Measurements from ENCODE around the gene HSF4.
"Not testable (repeated sequence)": the region's sequence is repeated elsewhere in the genome, so short reads cannot be mapped to it uniquely, and the experiment has no call there.

The HSF4 gene

GRCh38 chr16:67164599-67165061 is at the start of gene HSF4:
Gene HSF4 (plus strand): TSS chr16:67164745. CDS start chr16:67164812, 67 bp downstream.
- DNase-seq (ENCODE audit: low spot score): no peak

- DNase-seq (ENCODE audit: low spot score): no peak
These were observed 49.8 kb upstream of the HSF4 start for GRCh38 chr16:67114793-67115192.

- no peak for DNase-seq (ENCODE audit: low spot score)
These were observed 48.9 kb upstream of the HSF4 start for GRCh38 chr16:67115639-67116038.

GRCh38 chr16:67116388-67117311 is 47.9 kb upstream of the HSF4 start:
- no peak for DNase-seq (ENCODE audit: low spot score)

GRCh38 chr16:67117716-67118115 is 46.8 kb upstream of the HSF4 start:
- no peak for DNase-seq (ENCODE audit: low spot score)

GRCh38 chr16:67120025-67120424 is 44.5 kb upstream of the HSF4 start:
- DNase-seq (ENCODE audit: low spot score): no peak

- not testable (repeated sequence) for DNase-seq (ENCODE audit: low spot score)
These were observed 41.7 kb upstream of the HSF4 start for GRCh38 chr16:67122799-67123198.

- no peak for DNase-seq (ENCODE audit: low spot score)
These were observed 36.1 kb upstream of the HSF4 start for GRCh38 chr16:67128417-67128816.

GRCh38 chr16:67128887-67129286 is 35.7 kb upstream of the HSF4 start:
- DNase-seq (ENCODE audit: low spot score): no peak

- no peak for DNase-seq (ENCODE audit: low spot score)
These were observed 35.1 kb upstream of the HSF4 start for GRCh38 chr16:67129422-67129821.

GRCh38 chr16:67137605-67138004 is 26.9 kb upstream of the HSF4 start:
- DNase-seq (ENCODE audit: low spot score): no peak

- no peak for DNase-seq (ENCODE audit: low spot score)
These were observed 23.2 kb upstream of the HSF4 start for GRCh38 chr16:67141391-67141790.

GRCh38 chr16:67142342-67142741 is 22.2 kb upstream of the HSF4 start:
- DNase-seq (ENCODE audit: low spot score): no peak

GRCh38 chr16:67144943-67145342 is 19.6 kb upstream of the HSF4 start:
- no peak for DNase-seq (ENCODE audit: low spot score)

- no peak for DNase-seq (ENCODE audit: low spot score)
These were observed 18.8 kb upstream of the HSF4 start for GRCh38 chr16:67145746-67146145.

GRCh38 chr16:67146523-67147357 is 17.8 kb upstream of the HSF4 start:
- no peak for DNase-seq (ENCODE audit: low spot score)

GRCh38 chr16:67147437-67148140 is 17.0 kb upstream of the HSF4 start:
- DNase-seq (ENCODE audit: low spot score): no peak

- DNase-seq (ENCODE audit: low spot score): no peak
These were observed 16.3 kb upstream of the HSF4 start for GRCh38 chr16:67148221-67148620.

GRCh38 chr16:67148656-67149275 is 15.8 kb upstream of the HSF4 start:
- no peak for DNase-seq (ENCODE audit: low spot score)

GRCh38 chr16:67149276-67150046 is 15.1 kb upstream of the HSF4 start:
- DNase-seq (ENCODE audit: low spot score): no peak

Data from left forelimb (tissue), 1 donor.